ENCODE data around the gene ZNF668. TPM values are rescaled to one million over a fixed set of nuclear protein-coding genes. Genes with fewer than 3 reads are reported as not detected.

The ZNF668 gene
- total and polyA plus RNA-seq, 2 of the 13 experiments (the other 11 are each of a cell fraction or from before 2014, with no cell fraction given): 3.8 to 9.8 TPM

- H4K20me1 ChIP-seq (ENCODE audit: insufficient read depth, low read length): no peaks in the 10 kb centered on the region
- in situ Hi-C loops (cut with HindIII; ENCODE audit: extremely low pct_ligation_motif_present, low pct_unique_long_range_greater_than_20kb) (no loop called here), intact Hi-C loops (cut with micrococcal nuclease; ENCODE audit: unreplicated experiment) (loop anchor here (5.0 kb wide), 1 partner anchor 50 kb away; no protein-coding TSS in a partner anchor)
- BruUV-seq (replicated peaks): no TSS peak
- H3K79me2 ChIP-seq (ENCODE audit: insufficient read depth, low read length): peaks cover 12% of the 10 kb centered on the region
- FAIRE-seq (no peak), DNase-seq (ENCODE audit: low spot score) (no peak), ATAC-seq (peak; percentile 19)
- H2AFZ ChIP-seq (ENCODE audit: low read length): peak overlapping the region; percentile 24
- no peaks in the 10 kb centered on the region for H3K27me3 ChIP-seq (ENCODE audit: control insufficient read depth in 1 of 2, insufficient read depth in 2 of 2, low read length in 2 of 2)
- 46% methylated on average over 6 of the region's 6 CpGs for WGBS (ENCODE audit: low lambda C conversion rate)
- H3K4me2 ChIP-seq (ENCODE audit: low read depth, low read length): peak overlapping the region; percentile 94
- CTCF ChIA-PET (ENCODE audit: low intra/inter-chr PET ratio, low total read pairs): no interaction called here
- H3K4me3 ChIP-seq (replicated peaks in 1 of 3; ENCODE audit: insufficient read depth in 1 of 3, low read depth in 2 of 3, low read length in 3 of 3): peak overlapping the region; percentile 87 to 100 (median 94)
- POLR2A ChIA-PET: interaction anchor here (1.3 to 3.7 kb wide), 2 partner anchors 10 to 35 kb away, joined by 4 to 17 read pairs; partner anchors contain the start of gene KAT8
- H3K4me1 ChIP-seq (ENCODE audit: insufficient read depth, low read length): peaks cover 35% of the 10 kb centered on the region
- no peaks in the 10 kb centered on the region for H3K9me3 ChIP-seq (ENCODE audit: low read length)
- peak overlapping the region; percentile 90 for H3K9ac ChIP-seq (ENCODE audit: insufficient read depth, low read depth, low read length)
- H3K27ac ChIP-seq (ENCODE audit: extremely low read length, insufficient read depth, low read length): peak overlapping the region; percentile 41
- peaks cover 18 to 30% of the 10 kb centered on the region in 2 experiments for H3K36me3 ChIP-seq (replicated peaks in 1 of 2; ENCODE audit: control insufficient read depth in 1 of 2, insufficient read depth in 2 of 2, low read length in 2 of 2)
- TF ChIP-seq ZC3H4 (CRISPR knock-in tag; IDR thresholded peaks at IDR 0.05; ENCODE audit: borderline replicate concordance): no peak
- TF ChIP-seq POLR2G (IDR thresholded peaks at IDR 0.05; ENCODE audit: low read depth, low read length): no peak
- no peak for TF ChIP-seq MXD3 (CRISPR knock-in tag; IDR thresholded peaks at IDR 0.05)
- peak in 1 of 2 experiments; percentile 39; a peak in 1 of 4 replicates for TF ChIP-seq POLR2A (IDR thresholded peaks at IDR 0.05; ENCODE audit: insufficient read depth in 1 of 2, low read depth in 2 of 2, low read length in 2 of 2)
- TF ChIP-seq ZNF766 (CRISPR knock-in tag; IDR thresholded peaks at IDR 0.05; ENCODE audit: borderline replicate concordance): no peak
- peak; percentile 60 for TF ChIP-seq SPEN (CRISPR knock-in tag; IDR thresholded peaks at IDR 0.05; ENCODE audit: low read depth)
- 0 out of 2 replicates have a peak, but pooled peaks have one; percentile 2 for TF ChIP-seq ZNF232 (CRISPR knock-in tag; IDR thresholded peaks at IDR 0.05; ENCODE audit: borderline replicate concordance)
- TF ChIP-seq SMYD3 (CRISPR knock-in tag; IDR thresholded peaks at IDR 0.05): no peak
- 0 out of 2 replicates have a peak, but pooled peaks have one; percentile 24 for TF ChIP-seq HOMEZ (CRISPR knock-in tag; IDR thresholded peaks at IDR 0.05; ENCODE audit: low read depth)
- TF ChIP-seq ZNF841 (CRISPR knock-in tag; IDR thresholded peaks at IDR 0.05; ENCODE audit: borderline replicate concordance): no peak
- TF ChIP-seq ZBTB43 (CRISPR knock-in tag; conservative IDR thresholded peaks at IDR 0.05): no peak
- TF ChIP-seq IRF1 (CRISPR knock-in tag; IDR thresholded peaks at IDR 0.05; ENCODE audit: low read depth): 0 out of 2 replicates have a peak, but pooled peaks have one; percentile 2
- TF ChIP-seq ZNF513 (CRISPR knock-in tag; conservative IDR thresholded peaks at IDR 0.05): no peak
- no peak for TF ChIP-seq MBNL3 (CRISPR knock-in tag; conservative IDR thresholded peaks at IDR 0.05)
- no peak for TF ChIP-seq ARID2 (CRISPR knock-in tag; IDR thresholded peaks at IDR 0.05; ENCODE audit: borderline replicate concordance)
- 0 out of 2 replicates have a peak, but pooled peaks have one; percentile 12 for TF ChIP-seq TFAP4 (IDR thresholded peaks at IDR 0.05; ENCODE audit: borderline replicate concordance, low read depth)
- no peak for TF ChIP-seq RAD51 (IDR thresholded peaks at IDR 0.05; ENCODE audit: borderline replicate concordance)
- TF ChIP-seq ZBTB38 (CRISPR knock-in tag; IDR thresholded peaks at IDR 0.05): peak; percentile 79; the same call in 1 of the 2 replicates
These were observed 33.4 kb upstream of the ZNF668 start for GRCh38 chr16:31107465-31107867.

Data from HepG2 (cell line).